ENCODE data around the gene RTCA. TPM values are rescaled to one million over a fixed set of nuclear protein-coding genes. Genes with fewer than 3 reads are reported as not detected.

Gene RTCA
- total RNA-seq, 1 donor from 2014 or later = 49.7 TPM

DNA sequence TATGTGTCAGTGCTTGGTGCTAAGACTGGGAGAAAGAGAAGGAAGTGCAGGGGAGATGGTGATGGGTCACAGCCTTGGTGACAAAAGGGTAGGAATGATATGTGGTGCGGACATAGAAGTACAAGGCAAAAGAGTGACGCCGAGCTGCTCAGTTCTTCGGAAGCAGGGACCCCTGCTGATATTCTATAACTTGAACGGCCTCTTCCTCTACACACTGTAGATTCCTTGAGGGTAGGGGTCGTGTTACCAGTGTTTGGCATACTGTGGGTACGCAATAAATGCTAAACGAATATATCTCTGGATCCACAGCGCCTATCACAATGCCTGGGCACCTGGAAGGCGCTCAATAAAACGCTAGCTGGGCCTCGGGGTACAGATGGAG, 16.9 kb upstream of the RTCA start:
- TF ChIP-seq, protein P1, sequence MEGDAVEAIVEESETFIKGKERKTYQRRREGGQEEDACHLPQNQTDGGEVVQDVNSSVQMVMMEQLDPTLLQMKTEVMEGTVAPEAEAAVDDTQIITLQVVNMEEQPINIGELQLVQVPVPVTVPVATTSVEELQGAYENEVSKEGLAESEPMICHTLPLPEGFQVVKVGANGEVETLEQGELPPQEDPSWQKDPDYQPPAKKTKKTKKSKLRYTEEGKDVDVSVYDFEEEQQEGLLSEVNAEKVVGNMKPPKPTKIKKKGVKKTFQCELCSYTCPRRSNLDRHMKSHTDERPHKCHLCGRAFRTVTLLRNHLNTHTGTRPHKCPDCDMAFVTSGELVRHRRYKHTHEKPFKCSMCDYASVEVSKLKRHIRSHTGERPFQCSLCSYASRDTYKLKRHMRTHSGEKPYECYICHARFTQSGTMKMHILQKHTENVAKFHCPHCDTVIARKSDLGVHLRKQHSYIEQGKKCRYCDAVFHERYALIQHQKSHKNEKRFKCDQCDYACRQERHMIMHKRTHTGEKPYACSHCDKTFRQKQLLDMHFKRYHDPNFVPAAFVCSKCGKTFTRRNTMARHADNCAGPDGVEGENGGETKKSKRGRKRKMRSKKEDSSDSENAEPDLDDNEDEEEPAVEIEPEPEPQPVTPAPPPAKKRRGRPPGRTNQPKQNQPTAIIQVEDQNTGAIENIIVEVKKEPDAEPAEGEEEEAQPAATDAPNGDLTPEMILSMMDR (IDR thresholded peaks at IDR 0.05; ENCODE audit: partially characterized antibody, unreplicated experiment) = no peak
- Mint-ChIP-seq H3K36me3 (ENCODE audit: unreplicated experiment) (no peaks in the 10 kb centered on the region), H3K9me3 (ENCODE audit: unreplicated experiment) (no peaks in the 10 kb centered on the region), H3K27me3 (ENCODE audit: unreplicated experiment) (no peaks in the 10 kb centered on the region), H3K27ac (ENCODE audit: unreplicated experiment) (no peak overlapping the region), H3K4me3 (ENCODE audit: unreplicated experiment) (no peak overlapping the region), H3K4me1 (ENCODE audit: low read depth, unreplicated experiment) (no peaks in the 10 kb centered on the region)
- DNase-seq = no peak

DNA sequence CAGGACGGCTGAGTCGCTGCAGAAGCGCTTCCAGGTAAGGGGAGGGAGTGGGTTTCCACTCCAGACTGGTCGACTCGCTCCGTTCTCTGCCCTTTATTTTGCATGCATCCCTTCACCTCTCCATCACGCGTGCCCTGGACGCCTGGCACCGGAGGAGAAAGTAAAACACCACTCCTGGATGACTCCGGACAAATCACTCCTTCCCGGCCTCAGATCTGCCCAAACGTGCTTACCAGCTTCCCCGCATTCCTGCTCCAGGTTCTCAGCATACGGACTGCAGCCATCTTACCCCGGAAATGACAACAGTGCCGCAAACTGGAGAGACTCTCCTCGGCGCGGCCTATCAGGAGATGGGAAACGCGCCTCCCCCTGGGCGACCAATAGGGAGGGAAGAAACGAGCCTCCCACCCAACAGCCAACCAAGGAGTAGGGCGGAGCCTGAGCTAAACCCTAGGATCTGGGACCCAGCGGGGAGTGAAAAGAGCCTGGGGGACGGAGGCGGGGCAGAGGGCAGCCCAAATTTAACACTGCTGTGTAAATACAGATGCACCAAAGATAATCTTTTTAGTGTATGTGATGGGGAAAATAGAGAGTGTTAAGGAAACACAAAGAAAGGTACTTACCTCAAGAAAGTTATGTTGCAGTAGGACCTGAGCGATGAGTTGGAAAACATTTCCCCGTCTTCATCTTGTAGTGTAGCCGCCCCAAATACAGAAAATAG, 16.3 kb upstream of the RTCA start, which contains the start of gene DBT:
DBT (minus strand) TSS at position 298 of the 721 bp plus-strand sequence; CDS start at position 284, 14 bp downstream.
- Mint-ChIP-seq H3K4me3 (ENCODE audit: unreplicated experiment) (peak within 1 kb of the TSS; percentile 32), H3K27ac (ENCODE audit: unreplicated experiment) (no peak within 1 kb of the TSS)
- TF ChIP-seq, protein P1 (IDR thresholded peaks at IDR 0.05; ENCODE audit: partially characterized antibody, unreplicated experiment) = no peak

DNA sequence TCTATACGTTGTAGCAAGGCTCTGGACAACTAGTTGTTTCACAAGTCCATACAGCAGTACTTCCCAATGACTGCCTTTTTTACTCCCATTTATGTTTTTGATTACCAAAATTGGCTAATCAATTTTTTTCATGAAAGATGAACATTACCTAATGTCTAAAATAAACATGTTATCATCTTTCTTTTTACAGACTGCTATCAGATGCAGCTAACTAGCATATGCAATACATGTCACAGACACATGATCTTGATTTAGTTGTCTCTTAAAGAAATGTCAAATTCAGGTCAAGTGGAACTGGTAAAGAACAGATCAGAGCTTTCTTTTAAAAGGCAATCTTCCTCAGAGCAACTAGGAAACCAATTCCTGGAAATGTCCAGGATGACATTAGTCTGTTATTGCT, 15.8 kb upstream of the RTCA start:
- Mint-ChIP-seq H3K4me3 (ENCODE audit: unreplicated experiment) (peak overlapping the region; percentile 32), H3K27me3 (ENCODE audit: unreplicated experiment) (no peaks in the 10 kb centered on the region), H3K9me3 (ENCODE audit: unreplicated experiment) (no peaks in the 10 kb centered on the region), H3K27ac (ENCODE audit: unreplicated experiment) (no peak overlapping the region), H3K4me1 (ENCODE audit: low read depth, unreplicated experiment) (no peaks in the 10 kb centered on the region), H3K36me3 (ENCODE audit: unreplicated experiment) (no peaks in the 10 kb centered on the region)
- DNase-seq = no peak
- TF ChIP-seq, protein P1 (IDR thresholded peaks at IDR 0.05; ENCODE audit: partially characterized antibody, unreplicated experiment) = no peak

More for the DNA sequence above, 16.3 kb upstream of the RTCA start, which contains the start of gene DBT:
- Mint-ChIP-seq H3K4me1 (ENCODE audit: low read depth, unreplicated experiment) (no peaks in the 10 kb centered on the region), H3K9me3 (ENCODE audit: unreplicated experiment) (no peaks in the 10 kb centered on the region), H3K36me3 (ENCODE audit: unreplicated experiment) (no peaks in the 10 kb centered on the region), H3K27me3 (ENCODE audit: unreplicated experiment) (no peaks in the 10 kb centered on the region)
- DNase-seq = peak; percentile 93

DNA sequence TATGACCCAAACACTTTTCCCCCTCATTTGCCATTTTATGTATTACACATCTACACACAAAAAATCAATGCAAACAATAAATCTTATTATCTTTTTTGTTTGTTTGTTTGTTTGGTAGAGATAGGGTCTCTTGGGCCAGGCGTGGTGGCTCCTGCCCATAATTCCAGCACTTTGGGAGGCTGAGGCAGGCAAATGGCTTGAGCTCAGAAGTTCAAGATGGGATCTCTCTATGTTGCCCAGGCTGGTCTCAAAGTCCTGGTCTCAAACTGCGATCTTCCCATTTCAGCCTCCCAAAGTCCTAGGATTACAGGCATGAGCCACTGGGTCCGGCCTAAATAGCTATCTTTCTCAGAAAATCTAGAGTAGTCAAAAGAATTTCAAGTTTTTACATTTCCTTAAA, 15.2 kb upstream of the RTCA start:
- Mint-ChIP-seq H3K9me3 (ENCODE audit: unreplicated experiment) (no peaks in the 10 kb centered on the region), H3K27me3 (ENCODE audit: unreplicated experiment) (peaks cover 1% of the 10 kb centered on the region), H3K36me3 (ENCODE audit: unreplicated experiment) (no peaks in the 10 kb centered on the region), H3K27ac (ENCODE audit: unreplicated experiment) (no peak overlapping the region), H3K4me1 (ENCODE audit: low read depth, unreplicated experiment) (no peaks in the 10 kb centered on the region), H3K4me3 (ENCODE audit: unreplicated experiment) (no peak overlapping the region)
- DNase-seq = no peak
- TF ChIP-seq, protein P1 (IDR thresholded peaks at IDR 0.05; ENCODE audit: partially characterized antibody, unreplicated experiment) = no peak

DNA sequence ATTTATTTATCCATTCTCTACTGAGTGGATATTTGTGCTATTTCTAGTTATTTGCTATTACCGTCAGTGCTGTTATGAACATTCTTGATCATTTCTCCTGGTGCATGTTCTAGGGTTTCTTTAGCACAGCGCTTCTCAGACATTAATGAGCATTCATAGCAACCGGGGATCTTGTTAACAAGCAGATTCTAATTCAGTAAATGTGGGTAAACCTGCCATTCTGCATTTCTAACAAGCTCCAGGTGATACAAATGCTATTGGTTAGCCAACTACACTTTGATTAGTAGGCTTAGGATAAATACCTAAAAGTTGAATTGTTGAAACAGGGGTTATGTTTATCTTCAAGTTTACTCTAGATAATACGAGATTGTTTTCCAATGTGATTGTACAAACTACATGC, 13.1 kb upstream of the RTCA start:
- Mint-ChIP-seq H3K27ac (ENCODE audit: unreplicated experiment) (no peak overlapping the region), H3K27me3 (ENCODE audit: unreplicated experiment) (peaks cover 2% of the 10 kb centered on the region), H3K4me3 (ENCODE audit: unreplicated experiment) (no peak overlapping the region), H3K9me3 (ENCODE audit: unreplicated experiment) (no peaks in the 10 kb centered on the region), H3K4me1 (ENCODE audit: low read depth, unreplicated experiment) (no peaks in the 10 kb centered on the region), H3K36me3 (ENCODE audit: unreplicated experiment) (no peaks in the 10 kb centered on the region)
- TF ChIP-seq, protein P1 (IDR thresholded peaks at IDR 0.05; ENCODE audit: partially characterized antibody, unreplicated experiment) = no peak
- DNase-seq = no peak
